GM23338 (cell line): Measurements from ENCODE around the gene RNF157. TPM values are rescaled to one million over a fixed set of nuclear protein-coding genes. Genes with fewer than 3 reads are reported as not detected.

Experiments used
- ATAC-seq: fragments of 200-7000 bp; cut with Tn5 transposase; 3 replicates; pipeline ENCODE4 v1.9.1; 2020
- DNase-seq: peaks from one replicate; pipeline ENCODE4 v3.0.0-alpha.2; 2015; ENCODE audit warnings: low spot score
- H2AFZ ChIP-seq: fragments of 200-600 bp; sonication (generic); 2 replicates; pipeline ENCODE4 v1.8.0; 2016; ENCODE audit warnings: antibody characterized with exemption, mild to moderate bottlenecking, moderate library complexity
- H3F3A ChIP-seq: fragments of 200-600 bp; sonication (generic); replicated peaks from 2 replicates; pipeline ENCODE4 v1.8.0; 2017; ENCODE audit warnings: antibody characterized with exemption, mixed run types, low read depth
- H3K27ac ChIP-seq: fragments of 200-600 bp; sonication (generic); 2 replicates; pipeline ENCODE4 v1.6.1; 2016; ENCODE audit warnings: low read depth
- H3K27me3 ChIP-seq: fragments of 200-600 bp; sonication (generic); 2 replicates; pipeline ENCODE4 v1.8.0; 2016; ENCODE audit warnings: mild to moderate bottlenecking, mixed run types, moderate library complexity; ENCODE audit not compliant: insufficient read depth
- H3K36me3 ChIP-seq: fragments of 200-600 bp; sonication (generic); 2 replicates; pipeline ENCODE4 v1.8.0; 2016; ENCODE audit warnings: mild to moderate bottlenecking; ENCODE audit not compliant: insufficient read depth
- H3K4me1 ChIP-seq: fragments of 200-600 bp; sonication (generic); 2 replicates; pipeline ENCODE4 v1.8.0; 2016; ENCODE audit warnings: mild to moderate bottlenecking, moderate library complexity; ENCODE audit not compliant: insufficient read depth
- H3K4me2 ChIP-seq: fragments of 200-600 bp; sonication (generic); 2 replicates; pipeline ENCODE4 v1.7.1; 2017; ENCODE audit warnings: mixed run types
- H3K4me3 ChIP-seq: fragments of 200-600 bp; sonication (generic); 2 replicates; pipeline ENCODE4 v1.6.1; 2016; ENCODE audit warnings: mixed run types
- H3K79me2 ChIP-seq: fragments of 200-600 bp; sonication (generic); replicated peaks from 2 replicates; pipeline ENCODE4 v1.8.0; 2017; ENCODE audit warnings: mild to moderate bottlenecking; ENCODE audit not compliant: insufficient read depth
- H3K9me2 ChIP-seq: fragments of 200-600 bp; sonication (generic); 2 replicates; pipeline ENCODE4 v1.8.0; 2017; ENCODE audit not compliant: insufficient read depth
- H4K20me1 ChIP-seq: fragments of 200-600 bp; sonication (generic); replicated peaks from 2 replicates; pipeline ENCODE4 v1.8.0; 2017; ENCODE audit warnings: mild to moderate bottlenecking; ENCODE audit not compliant: insufficient read depth
- H3K27ac Mint-ChIP-seq: 2 replicates; pipeline ENCODE4 v1.8.0; 2020; ENCODE audit warnings: inconsistent platforms, mild to moderate bottlenecking, moderate library complexity, mixed read lengths
- H3K27me3 Mint-ChIP-seq: 3 replicates; pipeline ENCODE4 v1.8.0; 2022; ENCODE audit warnings: low read depth, mild to moderate bottlenecking, moderate library complexity, mixed read lengths, inconsistent platforms; ENCODE audit not compliant: insufficient read depth, poor library complexity
- H3K36me3 Mint-ChIP-seq: 3 replicates; pipeline ENCODE4 v1.8.0; 2021; ENCODE audit warnings: low read depth, mild to moderate bottlenecking, inconsistent platforms, moderate library complexity, mixed read lengths
- H3K4me1 Mint-ChIP-seq: 3 replicates; pipeline ENCODE4 v1.8.0; 2020; ENCODE audit warnings: mild to moderate bottlenecking, inconsistent platforms, mixed read lengths
- H3K4me3 Mint-ChIP-seq: 3 replicates; pipeline ENCODE4 v1.8.0; 2021; ENCODE audit warnings: moderate library complexity, mild to moderate bottlenecking, inconsistent platforms, mixed read lengths
- H3K9me3 Mint-ChIP-seq: 3 replicates; pipeline ENCODE4 v1.8.0; 2020; ENCODE audit warnings: moderate library complexity, mild to moderate bottlenecking, inconsistent platforms, mixed read lengths
- CTCF ChIP-seq, 2 experiments: fragments of 200-600 bp in 1 of 2; sonication (generic) in 1 of 2; conservative IDR thresholded peaks; 2 replicates each; pipeline versions ENCODE4 v1.5.1 to v1.6.1; 2016 to 2017; ENCODE audit warnings: antibody characterized with exemption in 2 of 2, low read depth in 2 of 2, mild to moderate bottlenecking in 2 of 2, moderate library complexity in 1 of 2
- EZH2 ChIP-seq: fragments of 200-600 bp; sonication (generic); IDR thresholded peaks from one replicate; pipeline ENCODE4 v1.8.0; 2017; ENCODE audit warnings: antibody characterized with exemption, mild to moderate bottlenecking, low read depth; ENCODE audit not compliant: unreplicated experiment
- EZH2phosphoT487 ChIP-seq: fragments of 200-600 bp; sonication (generic); IDR thresholded peaks from one replicate; pipeline ENCODE4 v1.8.1; 2018; ENCODE audit warnings: antibody characterized with exemption; ENCODE audit not compliant: unreplicated experiment
- NANOG ChIP-seq: IDR thresholded peaks from 2 replicates; pipeline ENCODE4 v1.6.1; 2016; ENCODE audit warnings: antibody characterized with exemption, borderline replicate concordance
- REST ChIP-seq: IDR thresholded peaks from one replicate; pipeline ENCODE4 v1.6.1; 2018; ENCODE audit warnings: antibody characterized with exemption; ENCODE audit not compliant: unreplicated experiment
- polyA plus RNA-seq: library from polyadenylated mRNA; unstranded; fragments of >200 nt; fragmentation: Nextera tagmentation; extraction: Ambion mirVana; gene quantifications from 2 replicates; pipeline ENCODE4 v1.2.1, GENCODE V29; 2016
- total RNA-seq: library from RNA; depleted of rRNA; stranded (reverse); fragments of >200 nt; shearing (Covaris generic); gene quantifications from 2 replicates; pipeline ENCODE4 v1.2.3, GENCODE V29; 2014

The RNF157 gene
- total and polyA plus RNA-seq, 2 experiments from 2014 or later: 7.8 to 11.7 TPM

- Mint-ChIP-seq H3K4me3 (0 out of 3 replicates have a peak overlapping the region, but pooled peaks have one; percentile 86), H3K4me1 (peaks cover 27% of the 10 kb centered on the region), H3K27ac (peak overlapping the region; percentile 67; the same call in 1 of the 2 replicates), H3K27me3 (peaks cover 10% of the 10 kb centered on the region), H3K36me3 (peaks cover 25% of the 10 kb centered on the region), H3K9me3 (peaks cover 3% of the 10 kb centered on the region; the same call in 2 of the 3 replicates)
- TF ChIP-seq EZH2 (no peak), NANOG (no peak), EZH2phosphoT487 (no peak)
- H3K9me2 ChIP-seq: no peaks in the 10 kb centered on the region
- H3K27me3 ChIP-seq: no peaks in the 10 kb centered on the region
- ATAC-seq (no peak), DNase-seq (no peak)
- no peaks in the 10 kb centered on the region; the same call in 1 of the 2 replicates for H4K20me1 ChIP-seq
- H2AFZ ChIP-seq: no peak overlapping the region
- H3K79me2 ChIP-seq: peaks cover 20% of the 10 kb centered on the region
- H3F3A ChIP-seq: peaks cover 12% of the 10 kb centered on the region; the same call in 1 of the 2 replicates
- H3K36me3 ChIP-seq: peaks cover 9% of the 10 kb centered on the region
- peak overlapping the region; percentile 94; the same call in 1 of the 2 replicates for H3K27ac ChIP-seq
- no peak overlapping the region for H3K4me2 ChIP-seq
- H3K4me3 ChIP-seq: no peak overlapping the region
- peaks cover 26% of the 10 kb centered on the region; the same call in 1 of the 2 replicates for H3K4me1 ChIP-seq
These were observed 135.4 kb downstream of the RNF157 start for GRCh38 chr17:76104896-76105231.

GRCh38 chr17:76104140-76104895, 136.0 kb downstream of the RNF157 start:
- peak overlapping the region; percentile 98 for H3K27ac Mint-ChIP-seq
- Histone ChIP-seq H3K36me3 (peaks cover 11% of the 10 kb centered on the region), H3K27ac (peak overlapping the region; percentile 94), H3K4me3 (peak overlapping the region; percentile 92; the same call in 1 of the 2 replicates), H3K9me2 (no peaks in the 10 kb centered on the region), H3K79me2 (peaks cover 20% of the 10 kb centered on the region), H3K4me1 (peaks cover 26% of the 10 kb centered on the region; the same call in 1 of the 2 replicates), H3F3A (peaks cover 12% of the 10 kb centered on the region; the same call in 1 of the 2 replicates), H3K27me3 (no peaks in the 10 kb centered on the region), H2AFZ (peak overlapping the region; percentile 39), H4K20me1 (no peaks in the 10 kb centered on the region; the same call in 1 of the 2 replicates), H3K4me2 (peak overlapping the region; percentile 96)
- peaks cover 27% of the 10 kb centered on the region for H3K4me1 Mint-ChIP-seq
- DNase-seq (peak; percentile 27), ATAC-seq (peak; percentile 20)
- peaks cover 30% of the 10 kb centered on the region for H3K36me3 Mint-ChIP-seq
- peaks cover 3% of the 10 kb centered on the region; the same call in 2 of the 3 replicates for H3K9me3 Mint-ChIP-seq
- peak overlapping the region; percentile 86 for H3K4me3 Mint-ChIP-seq
- peaks cover 10% of the 10 kb centered on the region for H3K27me3 Mint-ChIP-seq
- TF ChIP-seq CTCF (conservative IDR thresholded peaks at IDR 0.05; ENCODE audit: low read depth in 2 of 2) (peak in 1 of 2 experiments; percentile 17; a peak in 1 of 4 replicates), REST (no peak)
